Skeletal muscle tissue (tissue), 4 donors: ENCODE measurements around the gene CCNI2. TPM values are rescaled to one million over a fixed set of nuclear protein-coding genes. Genes with fewer than 3 reads are reported as not detected.

ENCODE experiments used
- H3K27ac ChIP-seq: one replicate; pipeline ENCODE4 v1.7.0; 2013; ENCODE audit warnings: mild to moderate bottlenecking, low read depth, low read length, inconsistent platforms
- H3K27me3 ChIP-seq, 3 donors: one replicate each; pipeline ENCODE4 v1.7.0; 2013; ENCODE audit warnings: low read length in 3 of 3; ENCODE audit not compliant: control insufficient read depth in 3 of 3, insufficient read depth in 3 of 3
- H3K36me3 ChIP-seq, 3 donors: one replicate each; pipeline ENCODE4 v1.7.0; 2013; ENCODE audit warnings: low read length in 3 of 3; ENCODE audit not compliant: control insufficient read depth in 3 of 3, insufficient read depth in 3 of 3
- H3K4me1 ChIP-seq, 3 donors: one replicate each; pipeline ENCODE4 v1.7.0; 2013; ENCODE audit warnings: low read length in 3 of 3, mild to moderate bottlenecking in 3 of 3; ENCODE audit not compliant: control insufficient read depth in 3 of 3, insufficient read depth in 3 of 3
- H3K4me3 ChIP-seq, 3 donors: one replicate each; pipeline ENCODE4 v1.7.0; 2013; ENCODE audit warnings: low read length in 3 of 3
- H3K9ac ChIP-seq, 3 donors: one replicate each; pipeline ENCODE4 v1.7.0; 2013; ENCODE audit warnings: low read length in 3 of 3, mild to moderate bottlenecking in 3 of 3, moderate library complexity in 2 of 3, low read depth in 1 of 3
- H3K9me3 ChIP-seq, 3 donors: one replicate each; pipeline ENCODE4 v1.7.0; 2013; ENCODE audit warnings: low read length in 3 of 3; ENCODE audit not compliant: control insufficient read depth in 3 of 3
- total RNA-seq: library from RNA; depleted of rRNA; stranded (reverse); fragments of >200 nt; gene quantifications from one replicate; pipeline ENCODE4 v1.2.3, GENCODE V29; 2014
- donor health status: Osteomylitis.

CCNI2 gene
- total RNA-seq, 1 donor from 2014 or later = not detected

DNA sequence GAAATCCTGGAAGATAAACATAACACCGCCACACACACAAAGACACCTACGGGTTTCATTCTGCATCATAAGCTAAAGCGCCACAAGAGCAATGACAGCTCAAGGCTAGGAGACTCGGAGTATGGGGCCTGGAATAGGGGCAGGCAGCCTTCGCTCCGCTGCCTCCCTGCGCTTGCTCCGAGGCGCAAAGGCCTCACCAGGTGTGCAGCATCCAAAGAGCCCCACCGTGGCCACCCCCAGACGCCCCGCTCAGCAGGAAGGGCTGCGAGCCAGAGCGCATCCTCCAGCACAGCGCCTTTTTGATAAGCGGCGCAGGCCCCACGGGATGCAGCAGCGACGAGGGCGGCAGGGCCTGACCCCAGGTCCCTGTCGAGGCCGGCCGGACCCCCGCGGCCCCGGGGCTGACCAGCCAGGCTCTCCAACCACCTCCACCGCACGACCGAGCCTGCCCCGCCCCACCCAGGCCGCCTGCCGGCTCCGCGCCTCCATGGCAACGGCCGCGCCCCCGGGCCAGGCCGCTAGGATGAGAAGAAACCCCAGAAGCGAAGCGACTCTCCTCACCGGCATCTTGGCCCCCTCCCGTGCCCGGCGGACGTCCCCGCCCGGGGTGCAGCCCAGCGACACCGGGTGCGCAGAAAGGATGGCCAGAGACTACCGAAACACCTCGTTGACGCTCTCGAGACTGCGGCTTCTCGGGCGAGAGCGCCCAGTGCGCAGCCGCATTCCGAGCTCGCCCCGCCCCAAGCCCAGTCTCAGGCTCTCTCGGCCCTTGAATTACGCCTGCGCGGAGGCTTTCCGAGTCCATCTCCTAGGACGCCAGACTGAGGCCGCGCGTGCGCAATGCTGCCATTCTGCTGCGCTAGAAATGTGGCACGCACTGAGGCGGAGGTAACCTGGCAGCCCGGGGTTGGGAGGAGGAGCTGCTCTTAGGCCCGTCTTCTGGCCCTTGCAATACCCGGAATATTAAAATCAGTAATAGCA lies 10.1 kb upstream of the CCNI2 start, which contains the start of gene KIF3A:
TSS of gene KIF3A (minus strand) at position 694 of the 981 bp plus-strand sequence. CDS start at position 567, 127 bp downstream.
- peak within 1 kb of the TSS; percentile 48 to 78 (median 78) for H3K9ac ChIP-seq
- peaks cover 0 to 2% (median 0%) of the 10 kb centered on the region in 3 donors for H3K36me3 ChIP-seq
- H3K9me3 ChIP-seq = no peaks in the 10 kb centered on the region
- peaks cover 8 to 14% (median 12%) of the 10 kb centered on the region in 3 donors for H3K4me1 ChIP-seq
- peaks cover 0 to 2% (median 0%) of the 10 kb centered on the region in 3 donors for H3K27me3 ChIP-seq
- peak within 1 kb of the TSS; percentile 87 to 95 (median 93) for H3K4me3 ChIP-seq
- H3K27ac ChIP-seq = no peak within 1 kb of the TSS

DNA sequence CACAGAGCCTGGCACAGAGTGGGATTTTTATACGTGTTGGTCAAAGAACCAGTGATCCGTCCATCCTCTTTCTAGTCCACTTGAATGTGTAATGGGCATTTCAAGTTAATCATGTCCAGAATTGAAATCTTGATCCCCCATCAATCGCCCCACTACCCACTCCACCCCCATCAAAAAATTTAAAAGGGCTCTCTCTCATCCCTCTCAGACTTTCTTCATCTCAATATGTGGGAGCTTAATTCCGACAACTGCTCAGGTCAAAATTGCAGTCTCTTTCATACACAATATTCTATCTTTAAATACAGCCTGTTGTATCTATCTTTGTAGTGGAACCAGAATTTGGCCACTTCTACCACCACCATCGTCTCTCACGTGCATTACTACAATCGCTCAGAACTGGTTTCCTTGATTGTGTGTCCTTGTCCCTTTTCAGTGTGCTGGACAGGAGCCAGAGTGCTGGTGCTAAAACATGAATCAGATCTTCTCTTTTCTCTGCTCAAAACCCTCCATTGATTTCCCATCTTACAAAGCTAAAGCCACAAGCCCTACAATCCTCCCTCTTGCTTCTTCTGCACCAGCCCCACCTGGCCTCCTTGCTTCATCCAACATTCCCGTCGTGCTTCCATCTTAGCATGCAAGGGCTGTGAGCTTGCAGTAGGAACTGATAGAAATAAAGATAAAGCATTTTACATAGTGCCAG lies 9.1 kb upstream of the CCNI2 start:
- H3K4me3 ChIP-seq = peak overlapping the region; percentile 87 to 95 (median 93)
- H3K36me3 ChIP-seq = peaks cover 0 to 2% (median 0%) of the 10 kb centered on the region in 3 donors
- peaks cover 0 to 8% (median 2%) of the 10 kb centered on the region in 3 donors for H3K27me3 ChIP-seq
- no peak overlapping the region for H3K27ac ChIP-seq
- no peak overlapping the region for H3K9ac ChIP-seq
- peaks cover 8 to 14% (median 12%) of the 10 kb centered on the region in 3 donors for H3K4me1 ChIP-seq
- H3K9me3 ChIP-seq = no peaks in the 10 kb centered on the region

DNA sequence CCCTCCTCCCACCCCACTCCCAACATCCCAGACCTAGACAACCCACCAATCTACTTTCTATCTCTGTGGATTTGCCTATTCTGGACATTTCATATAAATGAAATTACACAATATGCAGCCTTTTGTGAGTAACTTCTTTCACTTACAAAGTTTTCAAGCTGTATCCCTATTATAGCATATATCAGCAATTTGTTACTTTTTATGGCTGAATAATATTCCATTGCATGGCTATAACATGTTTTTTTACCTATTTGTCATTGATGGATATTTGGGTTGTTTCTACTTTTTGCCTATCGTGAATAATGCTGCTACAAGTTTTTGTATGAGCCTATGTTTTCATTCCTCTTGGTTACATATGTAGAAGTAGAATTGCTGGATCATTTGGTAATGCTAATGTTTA lies 8.0 kb upstream of the CCNI2 start:
- Histone ChIP-seq H3K9ac (no peak overlapping the region), H3K36me3 (no peaks in the 10 kb centered on the region), H3K27ac (no peak overlapping the region), H3K4me1 (peaks cover 8 to 14% (median 12%) of the 10 kb centered on the region in 3 donors), H3K9me3 (no peaks in the 10 kb centered on the region), H3K27me3 (peaks cover 0 to 9% (median 2%) of the 10 kb centered on the region in 3 donors), H3K4me3 (no peak overlapping the region)

DNA sequence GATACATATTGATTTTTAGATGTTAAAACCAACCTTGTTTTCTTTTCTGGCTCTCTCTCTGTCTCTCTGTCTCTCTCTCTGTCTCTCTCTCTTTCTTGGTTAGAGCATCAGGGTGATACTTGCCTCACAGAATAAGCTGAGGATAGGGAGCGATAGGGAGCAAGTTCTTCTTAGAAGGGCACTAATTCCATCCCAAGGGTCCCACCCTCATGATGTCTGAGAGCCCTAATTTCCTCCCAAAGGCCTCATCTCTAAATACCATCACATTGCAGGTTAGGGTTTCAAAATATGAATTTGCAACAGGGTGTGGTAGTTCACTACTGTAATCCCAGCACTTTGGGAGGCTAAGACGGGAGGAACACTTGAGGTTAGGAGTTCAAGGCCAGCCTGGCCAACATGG lies 5.1 kb upstream of the CCNI2 start:
- Histone ChIP-seq H3K27me3 (peaks cover 13 to 23% (median 17%) of the 10 kb centered on the region in 3 donors), H3K36me3 (no peaks in the 10 kb centered on the region), H3K9ac (no peak overlapping the region), H3K4me1 (peaks cover 5 to 10% (median 6%) of the 10 kb centered on the region in 3 donors), H3K9me3 (no peaks in the 10 kb centered on the region), H3K27ac (no peak overlapping the region), H3K4me3 (no peak overlapping the region)

DNA sequence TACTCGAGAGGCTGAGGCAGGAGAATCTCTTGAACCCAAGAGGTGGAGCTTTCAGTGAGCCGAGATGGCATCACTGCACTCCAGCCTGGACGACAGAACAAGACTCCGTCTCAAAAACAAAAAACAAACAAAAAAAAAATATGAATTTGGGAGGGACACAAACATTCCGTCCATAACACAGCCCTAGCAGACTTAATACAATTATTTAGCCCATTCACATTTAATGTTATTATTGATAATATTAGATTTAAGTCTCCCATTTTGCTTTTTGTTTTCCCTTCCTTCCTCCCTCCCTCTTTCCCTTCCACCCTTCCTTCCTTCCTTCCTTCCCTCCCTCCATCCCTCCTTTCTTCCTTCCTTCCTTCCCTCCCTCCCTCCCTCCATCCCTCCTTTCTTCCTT lies 4.6 kb upstream of the CCNI2 start:
- Histone ChIP-seq H3K9ac (no peak overlapping the region), H3K9me3 (no peaks in the 10 kb centered on the region), H3K4me3 (no peak overlapping the region), H3K27me3 (peaks cover 18 to 23% (median 21%) of the 10 kb centered on the region in 3 donors), H3K4me1 (peaks cover 2 to 7% (median 4%) of the 10 kb centered on the region in 3 donors), H3K27ac (no peak overlapping the region), H3K36me3 (no peaks in the 10 kb centered on the region)

DNA sequence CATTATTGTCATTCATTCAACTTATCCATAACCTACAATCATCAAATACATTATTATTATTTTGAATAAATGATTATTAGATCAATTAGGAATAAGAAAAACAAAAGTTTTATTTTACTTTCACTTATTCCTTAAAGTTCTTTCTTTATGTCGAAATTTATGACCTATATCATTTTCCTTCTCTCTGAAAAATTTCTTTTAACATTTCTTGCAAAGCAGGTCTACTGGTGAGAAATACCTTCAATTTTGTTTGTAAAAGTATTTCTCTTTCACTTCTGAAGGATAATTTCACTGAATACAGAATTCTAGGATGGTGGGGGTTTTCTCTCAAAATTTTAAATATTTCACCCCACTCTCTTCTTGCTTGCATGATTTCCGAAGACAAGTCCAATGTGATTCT lies 2.6 kb upstream of the CCNI2 start:
- H3K9ac ChIP-seq = no peak overlapping the region
- H3K27ac ChIP-seq = no peak overlapping the region
- peaks cover 25 to 32% (median 31%) of the 10 kb centered on the region in 3 donors for H3K27me3 ChIP-seq
- H3K4me1 ChIP-seq = peaks cover 0 to 3% (median 2%) of the 10 kb centered on the region in 3 donors
- H3K9me3 ChIP-seq = no peaks in the 10 kb centered on the region
- H3K4me3 ChIP-seq = no peak overlapping the region
- no peaks in the 10 kb centered on the region for H3K36me3 ChIP-seq

DNA sequence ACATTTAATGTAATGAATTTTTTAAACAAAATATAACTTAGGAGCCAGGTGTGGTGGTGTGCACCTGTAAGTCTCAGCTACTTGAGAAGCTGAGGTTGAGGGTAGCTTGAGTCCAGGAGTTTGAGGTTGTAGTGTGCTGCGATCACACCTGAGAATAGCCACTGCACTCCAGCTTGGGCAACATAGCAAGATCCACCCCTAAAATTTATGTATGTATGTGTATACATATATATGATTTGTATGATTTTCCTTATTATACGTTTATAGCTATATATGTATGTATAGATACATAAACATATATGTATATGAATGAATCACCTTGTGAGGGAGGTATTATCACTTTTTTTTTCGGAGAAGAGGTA lies 653 bp upstream of the CCNI2 start:
- Histone ChIP-seq H3K27me3 (peaks cover 25 to 32% (median 31%) of the 10 kb centered on the region in 3 donors), H3K36me3 (no peaks in the 10 kb centered on the region), H3K9ac (no peak overlapping the region), H3K9me3 (no peaks in the 10 kb centered on the region), H3K4me1 (peaks cover 0 to 3% (median 2%) of the 10 kb centered on the region in 3 donors), H3K27ac (no peak overlapping the region), H3K4me3 (no peak overlapping the region)

DNA sequence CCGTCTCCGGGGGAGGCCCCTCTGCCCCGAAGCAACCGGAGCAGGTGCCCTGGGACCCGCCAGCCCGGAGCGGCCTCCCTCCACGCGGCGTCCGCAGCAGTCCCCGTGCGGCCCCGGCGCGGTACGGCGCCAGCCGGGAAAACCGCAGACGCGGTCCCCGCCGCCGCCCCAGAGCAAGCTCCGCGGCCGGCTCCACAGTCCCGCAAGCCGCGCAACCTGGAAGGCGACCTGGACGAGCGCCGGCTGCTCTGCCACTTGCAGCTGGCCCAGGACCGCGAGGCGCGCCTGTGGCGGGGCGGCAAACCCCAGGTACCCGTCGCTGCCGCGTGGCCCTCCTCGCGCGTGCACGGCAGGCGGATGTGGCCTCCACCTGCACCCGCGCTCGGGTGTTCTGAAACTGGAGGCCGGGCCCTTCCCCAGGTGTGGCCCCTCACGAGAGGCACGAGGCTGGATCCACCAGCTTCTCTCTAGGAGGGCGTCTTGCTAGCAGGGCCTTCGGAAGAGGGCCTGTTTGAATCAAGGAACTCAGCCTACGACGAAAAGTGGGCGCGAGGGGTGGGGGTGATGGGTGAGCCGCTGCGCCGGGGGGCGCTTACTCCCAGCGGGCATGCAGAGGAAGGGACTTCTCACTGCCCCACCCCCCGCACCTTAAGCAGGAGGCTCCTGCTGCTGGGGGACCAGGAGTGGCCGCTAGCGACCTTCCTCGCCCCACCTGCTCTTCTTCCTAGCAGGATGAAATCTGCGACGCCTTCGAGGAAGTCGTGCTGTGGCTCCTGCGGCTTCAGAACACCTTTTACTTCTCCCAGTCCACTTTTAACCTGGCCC lies 602 bp downstream of the CCNI2 start:
- no peak overlapping the region for H3K9ac ChIP-seq
- peaks cover 25 to 31% (median 26%) of the 10 kb centered on the region in 3 donors for H3K27me3 ChIP-seq
- H3K36me3 ChIP-seq = no peaks in the 10 kb centered on the region
- peaks cover 1 to 3% (median 2%) of the 10 kb centered on the region in 3 donors for H3K4me1 ChIP-seq
- H3K27ac ChIP-seq = no peak overlapping the region
- no peak overlapping the region for H3K4me3 ChIP-seq
- no peaks in the 10 kb centered on the region for H3K9me3 ChIP-seq

DNA sequence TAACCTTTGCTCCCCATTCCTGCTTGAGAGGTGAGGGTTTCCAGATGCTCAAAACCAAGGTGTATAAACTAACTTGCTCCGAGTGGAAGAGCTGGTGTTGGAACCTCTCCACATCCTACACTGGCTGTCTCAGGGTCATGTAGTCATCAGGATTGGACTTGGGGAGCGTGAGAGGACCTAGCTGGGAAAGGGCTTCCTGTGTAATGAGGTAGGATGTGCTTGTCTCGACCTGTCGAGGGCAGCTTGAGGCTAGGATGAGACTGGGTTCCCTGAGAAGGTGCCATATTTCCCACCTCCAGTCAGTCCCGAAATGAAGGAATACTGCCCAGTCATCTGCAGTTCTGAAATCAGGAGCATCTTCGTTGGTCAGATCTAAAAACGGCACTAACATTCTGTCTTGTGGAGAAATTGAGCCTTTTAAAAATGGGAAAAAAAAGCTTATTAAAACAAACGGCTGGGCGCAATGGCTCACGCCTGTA lies 1.3 kb downstream of the CCNI2 start:
- no peak overlapping the region for H3K27ac ChIP-seq
- H3K4me3 ChIP-seq = no peak overlapping the region
- H3K4me1 ChIP-seq = peaks cover 3 to 9% (median 8%) of the 10 kb centered on the region in 3 donors
- peaks cover 23 to 31% (median 23%) of the 10 kb centered on the region in 3 donors for H3K27me3 ChIP-seq
- no peaks in the 10 kb centered on the region for H3K36me3 ChIP-seq
- no peak overlapping the region for H3K9ac ChIP-seq
- H3K9me3 ChIP-seq = no peaks in the 10 kb centered on the region
